DOHH2 (cell line): ENCODE measurements around the gene SEMA4D.

Experiments
- H3F3A ChIP-seq: fragments of 200-600 bp; sonication (generic), shearing (Covaris generic); 2 replicates; pipeline ENCODE4 v1.6.0; 2016; ENCODE audit warnings: antibody characterized with exemption, mild to moderate bottlenecking; ENCODE audit not compliant: control insufficient read depth, insufficient read depth
- H3K27ac ChIP-seq: fragments of 200-600 bp; sonication (generic); 2 replicates; pipeline ENCODE4 v1.5.1; 2014; ENCODE audit warnings: low read depth, mild to moderate bottlenecking, low read length, moderate library complexity
- H3K27me3 ChIP-seq: fragments of 200-600 bp; sonication (generic); 2 replicates; pipeline ENCODE4 v1.6.1; 2014; ENCODE audit warnings: mild to moderate bottlenecking, low read length, mixed read lengths; ENCODE audit not compliant: control insufficient read depth
- H3K36me3 ChIP-seq: fragments of 200-600 bp; sonication (generic); 2 replicates; pipeline ENCODE4 v1.6.1; 2014; ENCODE audit warnings: mild to moderate bottlenecking, low read length, moderate library complexity, mixed read lengths; ENCODE audit not compliant: control insufficient read depth
- H3K4me1 ChIP-seq: fragments of 200-600 bp; sonication (generic); 2 replicates; pipeline ENCODE4 v1.6.1; 2014; ENCODE audit warnings: mild to moderate bottlenecking, low read length, mixed read lengths; ENCODE audit not compliant: control insufficient read depth
- H3K4me2 ChIP-seq: fragments of 200-600 bp; sonication (generic); 2 replicates; pipeline ENCODE4 v1.6.0; 2014; ENCODE audit warnings: mild to moderate bottlenecking, low read length, moderate library complexity
- H3K4me3 ChIP-seq: fragments of 200-600 bp; sonication (generic); 2 replicates; pipeline ENCODE4 v1.5.1; 2014; ENCODE audit warnings: mild to moderate bottlenecking, low read length, mixed read lengths
- H3K79me2 ChIP-seq: fragments of 200-600 bp; sonication (generic); 2 replicates; pipeline ENCODE4 v1.6.1; 2014; ENCODE audit warnings: mild to moderate bottlenecking, low read length, mixed read lengths; ENCODE audit not compliant: control insufficient read depth
- H3K9me2 ChIP-seq: fragments of 200-600 bp; sonication (generic); replicated peaks from 2 replicates; pipeline ENCODE4 v1.6.1; 2014; ENCODE audit warnings: mild to moderate bottlenecking, low read length, mixed read lengths; ENCODE audit not compliant: control insufficient read depth
- H3K9me3 ChIP-seq: fragments of 200-600 bp; sonication (generic); 2 replicates; pipeline ENCODE4 v1.6.1; 2014; ENCODE audit warnings: antibody characterized with exemption, low read length, mixed read lengths; ENCODE audit not compliant: control insufficient read depth, insufficient read depth
- H4K20me1 ChIP-seq: fragments of 200-600 bp; sonication (generic); 2 replicates; pipeline ENCODE4 v1.6.0; 2014; ENCODE audit warnings: low read depth, mild to moderate bottlenecking, antibody characterized with exemption, low read length, moderate library complexity; ENCODE audit not compliant: control insufficient read depth, insufficient read depth
- CTCF ChIP-seq: fragments of 200-600 bp; sonication (generic); IDR thresholded peaks from one replicate; pipeline ENCODE4 v1.5.1; 2014; ENCODE audit warnings: antibody characterized with exemption, mild to moderate bottlenecking, low read depth, low read length; ENCODE audit not compliant: poor library complexity, severe bottlenecking
- EZH2phosphoT487 ChIP-seq: fragments of 200-600 bp; sonication (generic); IDR thresholded peaks from 2 replicates; pipeline ENCODE4 v1.6.1; 2017; ENCODE audit warnings: borderline replicate concordance, mild to moderate bottlenecking, antibody characterized with exemption, low read length, moderate library complexity, mixed read lengths

The SEMA4D gene

DNA sequence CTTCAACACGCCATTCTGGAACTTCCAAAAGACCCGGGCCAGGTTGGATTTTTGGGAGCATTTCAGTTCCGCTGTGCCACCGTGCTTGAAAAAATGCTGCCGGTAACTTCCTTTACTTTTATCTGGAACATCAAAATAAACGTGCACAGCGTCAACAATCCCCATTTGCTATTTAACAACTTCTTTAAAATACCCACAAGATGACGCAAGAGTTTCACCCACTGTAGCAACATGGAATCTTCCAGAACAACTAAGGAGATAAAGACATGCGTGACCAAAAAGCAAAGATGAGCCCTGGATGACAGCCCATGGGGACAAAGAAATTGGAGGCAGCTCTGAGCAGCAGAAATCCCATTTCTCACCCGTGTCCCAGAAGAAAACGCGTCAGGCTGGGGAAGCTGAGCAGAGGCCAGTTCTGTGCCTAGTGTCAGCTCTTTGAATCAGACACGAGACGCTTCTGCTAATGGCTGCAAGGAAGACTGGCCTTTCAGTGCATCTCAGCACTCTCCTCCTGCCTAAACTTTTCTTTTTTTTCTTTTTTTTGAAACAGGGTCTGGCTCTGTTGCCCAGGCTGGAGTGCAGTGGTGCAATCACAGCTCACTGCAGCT is 118.3 kb downstream of the SEMA4D start:
- Histone ChIP-seq H3K36me3 (no peaks in the 10 kb centered on the region), H4K20me1 (no peaks in the 10 kb centered on the region), H3K9me3 (no peaks in the 10 kb centered on the region), H3K4me2 (no peak overlapping the region), H3F3A (no peaks in the 10 kb centered on the region), H3K4me1 (peaks cover 10% of the 10 kb centered on the region), H3K79me2 (no peaks in the 10 kb centered on the region), H3K9me2 (no peaks in the 10 kb centered on the region), H3K27me3 (no peaks in the 10 kb centered on the region), H3K27ac (no peak overlapping the region), H3K4me3 (no peak overlapping the region)
- TF ChIP-seq EZH2phosphoT487 (no peak), CTCF (no peak)

GRCh38 chr9:89379031-89379430 is 118.9 kb downstream of the SEMA4D start:
- Histone ChIP-seq H3K36me3 (no peaks in the 10 kb centered on the region), H3K27me3 (no peaks in the 10 kb centered on the region), H3K4me1 (peaks cover 10% of the 10 kb centered on the region), H3K9me3 (no peaks in the 10 kb centered on the region), H3K79me2 (no peaks in the 10 kb centered on the region), H4K20me1 (no peaks in the 10 kb centered on the region), H3K4me3 (no peak overlapping the region), H3K4me2 (no peak overlapping the region), H3K27ac (no peak overlapping the region), H3F3A (no peaks in the 10 kb centered on the region), H3K9me2 (no peaks in the 10 kb centered on the region)
- TF ChIP-seq EZH2phosphoT487: no peak
- no peak for TF ChIP-seq CTCF

DNA sequence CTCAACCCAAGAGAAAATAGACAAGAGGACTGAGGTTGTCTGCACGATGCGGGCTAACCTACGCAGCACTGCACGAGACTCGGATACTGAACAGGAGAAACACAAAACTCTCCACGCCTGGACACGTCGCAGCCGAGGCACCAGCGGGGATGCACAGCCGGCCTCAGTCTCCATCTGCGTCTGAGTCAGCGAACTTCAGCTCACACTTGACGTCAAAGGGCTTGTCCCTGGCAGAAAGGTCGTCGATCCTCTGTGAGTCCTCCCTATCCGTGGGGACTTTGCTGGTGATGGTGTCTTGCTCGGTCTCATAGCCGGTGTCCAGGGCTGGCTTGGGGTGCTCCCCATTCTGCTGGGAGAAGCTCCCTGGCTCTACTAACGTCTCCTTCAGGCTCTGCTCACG is 119.4 kb downstream of the SEMA4D start:
- Histone ChIP-seq H3K4me2 (no peak overlapping the region), H3K4me3 (no peak overlapping the region), H3K4me1 (peaks cover 10% of the 10 kb centered on the region), H3K9me2 (no peaks in the 10 kb centered on the region), H3K27me3 (no peaks in the 10 kb centered on the region), H3K79me2 (no peaks in the 10 kb centered on the region), H3K36me3 (no peaks in the 10 kb centered on the region), H3F3A (no peaks in the 10 kb centered on the region), H4K20me1 (no peaks in the 10 kb centered on the region), H3K9me3 (no peaks in the 10 kb centered on the region), H3K27ac (no peak overlapping the region)
- TF ChIP-seq EZH2phosphoT487: no peak
- TF ChIP-seq CTCF: no peak

GRCh38 chr9:89377411-89377810 is 120.5 kb downstream of the SEMA4D start:
- Histone ChIP-seq H3K36me3 (no peaks in the 10 kb centered on the region), H3K4me1 (peaks cover 10% of the 10 kb centered on the region), H3F3A (no peaks in the 10 kb centered on the region), H3K4me2 (no peak overlapping the region), H4K20me1 (no peaks in the 10 kb centered on the region), H3K4me3 (no peak overlapping the region), H3K27me3 (no peaks in the 10 kb centered on the region), H3K27ac (no peak overlapping the region), H3K9me3 (no peaks in the 10 kb centered on the region), H3K79me2 (no peaks in the 10 kb centered on the region), H3K9me2 (no peaks in the 10 kb centered on the region)
- no peak for TF ChIP-seq EZH2phosphoT487
- TF ChIP-seq CTCF: no peak
